ENCODE measurements around the gene PPIL1.

The PPIL1 gene

GRCh38 chr6:36857325-36857724 lies 17.3 kb downstream of the PPIL1 start:
- DNase-seq (ENCODE audit: extremely low spot score): no peak
- ChIA-PET CTCF (interaction anchor here (0.8 kb wide), 2 partner anchors 91 to 98 kb away, joined by 3 read pairs; no protein-coding TSS in a partner anchor), POLR2A (no interaction called here)
- no peak for TF ChIP-seq CTCF (IDR thresholded peaks at IDR 0.05; ENCODE audit: control extremely low read depth, extremely low read depth, low read depth, missing control alignments)

GRCh38 chr6:36856277-36856676 lies 18.3 kb downstream of the PPIL1 start:
- TF ChIP-seq CTCF (IDR thresholded peaks at IDR 0.05; ENCODE audit: control extremely low read depth, extremely low read depth, low read depth, missing control alignments): no peak
- ChIA-PET CTCF (interaction anchor here (1.4 kb wide), 1 partner anchor 12 kb away, joined by 3 read pairs; no protein-coding TSS in a partner anchor), POLR2A (no interaction called here)
- no peak for DNase-seq (ENCODE audit: extremely low spot score)

GRCh38 chr6:36855750-36856149 lies 18.9 kb downstream of the PPIL1 start:
- CTCF ChIA-PET: interaction anchor here (1.4 kb wide), 1 partner anchor 12 kb away, joined by 3 read pairs; no protein-coding TSS in a partner anchor
- no peak for TF ChIP-seq CTCF (IDR thresholded peaks at IDR 0.05; ENCODE audit: control extremely low read depth, extremely low read depth, low read depth, missing control alignments)

GRCh38 chr6:36853325-36853724 lies 21.3 kb downstream of the PPIL1 start:
- ChIA-PET POLR2A (interaction anchor here (0.5 kb wide), 1 partner anchor 257 kb away, joined by 3 read pairs; no protein-coding TSS in a partner anchor), CTCF (interaction anchor here (0.7 to 7.7 kb wide), 10 partner anchors 10 to 356 kb away, joined by 3 to 87 read pairs (median 12); partner anchors contain the start of genes C6orf89 and PPIL1)
- no peak for DNase-seq (ENCODE audit: extremely low spot score)
- no peak for TF ChIP-seq CTCF (IDR thresholded peaks at IDR 0.05; ENCODE audit: control extremely low read depth, extremely low read depth, low read depth, missing control alignments)

More at GRCh38 chr6:36855750-36856149, 18.9 kb downstream of the PPIL1 start:
- no peak for DNase-seq (ENCODE audit: extremely low spot score)
- POLR2A ChIA-PET: interaction anchor here (0.6 kb wide), 1 partner anchor 170 kb away, joined by 3 read pairs; no protein-coding TSS in a partner anchor

GRCh38 chr6:36852481-36853147 lies 22.0 kb downstream of the PPIL1 start:
- ChIA-PET POLR2A (interaction anchor here (0.5 kb wide), 1 partner anchor 256 kb away, joined by 3 read pairs; no protein-coding TSS in a partner anchor), CTCF (interaction anchor here (1.1 to 7.7 kb wide), 21 partner anchors 9 to 357 kb away, joined by 3 to 87 read pairs (median 8); partner anchors contain the start of genes C6orf89 and PPIL1)
- no peak for DNase-seq (ENCODE audit: extremely low spot score)
- no peak for TF ChIP-seq CTCF (IDR thresholded peaks at IDR 0.05; ENCODE audit: control extremely low read depth, extremely low read depth, low read depth, missing control alignments)

GRCh38 chr6:36851626-36852025 lies 23.0 kb downstream of the PPIL1 start:
- POLR2A ChIA-PET: no interaction called here
- no peak for TF ChIP-seq CTCF (IDR thresholded peaks at IDR 0.05; ENCODE audit: control extremely low read depth, extremely low read depth, low read depth, missing control alignments)
- CTCF ChIA-PET: interaction anchor here (0.6 to 7.7 kb wide), 36 partner anchors 8 to 406 kb away, joined by 3 to 87 read pairs (median 6); partner anchors contain the start of genes C6orf89, PPIL1, TBC1D22B and TMEM217
- DNase-seq (ENCODE audit: extremely low spot score): no peak
